ENCODE data around the gene RNASE9.

DNA sequence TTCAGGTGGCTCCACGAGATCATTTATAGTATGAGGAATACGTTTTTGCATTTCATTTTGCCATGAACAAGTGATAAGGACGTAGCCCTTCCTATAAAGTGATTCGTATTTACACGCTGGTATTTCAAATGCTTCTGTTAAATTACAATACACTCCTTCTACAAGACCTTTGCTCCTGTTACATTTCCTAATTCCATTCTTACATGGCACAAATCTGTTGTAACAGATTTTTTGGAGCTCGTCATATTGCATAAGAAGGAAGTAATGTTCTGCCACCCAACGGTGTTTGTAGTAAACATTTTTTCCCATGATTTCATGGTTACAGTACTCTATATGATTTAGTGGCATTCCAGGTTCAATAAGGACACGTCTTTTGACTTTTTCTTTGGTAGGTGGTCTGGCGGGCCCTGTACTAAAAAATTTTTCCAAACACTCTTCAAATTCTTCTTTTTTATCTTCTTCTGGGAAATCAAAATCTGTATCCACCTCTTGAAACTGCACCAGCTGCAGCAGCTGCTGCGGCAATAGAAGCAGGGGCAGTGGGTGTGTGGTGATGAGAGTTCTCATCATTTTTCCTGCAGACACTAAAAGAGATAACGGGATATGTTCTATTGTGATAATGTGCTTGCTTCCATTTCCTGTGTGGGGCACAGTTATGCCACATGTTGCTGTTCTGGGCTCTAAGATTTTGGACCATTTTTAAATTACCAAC, 4.2 kb downstream of the RNASE9 start:
- TF ChIP-seq YY1 (IDR thresholded peaks at IDR 0.05; ENCODE audit: insufficient read depth, insufficient read length) (no peak), ZNF274 (IDR thresholded peaks at IDR 0.05; ENCODE audit: low read depth, low read length) (no peak), SUZ12 (IDR thresholded peaks at IDR 0.05; ENCODE audit: extremely low read depth, insufficient read depth, insufficient read length) (no peak)
